Colonic mucosa (tissue), 4 donors: ENCODE data around the gene GGCT. TPM values are rescaled to one million over a fixed set of nuclear protein-coding genes. Genes with fewer than 3 reads are reported as not detected.

Experiments used
- DNase-seq: peaks from one replicate; pipeline ENCODE4 v3.0.0-alpha.2; 2020
- H3K27ac ChIP-seq: fragments of 200-600 bp; one replicate; pipeline ENCODE4 v1.8.0; 2021
- H3K27me3 ChIP-seq: fragments of 200-600 bp; one replicate; pipeline ENCODE4 v1.8.0; 2021
- H3K36me3 ChIP-seq: fragments of 200-600 bp; one replicate; pipeline ENCODE4 v1.8.0; 2021
- H3K4me1 ChIP-seq: fragments of 200-600 bp; one replicate; pipeline ENCODE4 v1.8.0; 2021; ENCODE audit warnings: mild to moderate bottlenecking
- H3K4me3 ChIP-seq: fragments of 200-600 bp; one replicate; pipeline ENCODE4 v1.8.0; 2021
- H3K9ac ChIP-seq, 2 donors: one replicate each; pipeline ENCODE4 v1.7.0; 2013; ENCODE audit warnings: control low read depth in 2 of 2, low read depth in 2 of 2, low read length in 2 of 2
- H3K9me3 ChIP-seq: fragments of 200-600 bp; one replicate; pipeline ENCODE4 v1.8.0; 2021
- CTCF ChIP-seq: fragments of 200-600 bp; IDR thresholded peaks from one replicate; pipeline ENCODE4 v1.8.0; 2022; ENCODE audit warnings: antibody characterized with exemption, mild to moderate bottlenecking
- intact Hi-C: fragments of 100-400 bp; cut with DNase I; formaldehyde crosslinking; loops from one replicate; pipeline ENCODE4 v1.14.1; 2022
- total RNA-seq, 2 donors: library from RNA; stranded (reverse); fragmentation: NEBNext Ultra II Directional in 1 of 2; extraction: Animal tissue kit (Norgen Biotek cat#: 25700) in 1 of 2; gene quantifications; one replicate each; pipeline ENCODE4 v1.2.1, GENCODE V29; 2021
- donor health status: healthy.
- donor health status: DM: no; HTN: no; CAD: no.
- donor health status: DM: no; HTN: no; CAD: no.

Gene GGCT
- total RNA-seq, 2 donors from 2014 or later: 42.5 to 103 TPM

GRCh38 chr7:30475580-30475979, 29.0 kb downstream of the GGCT start:
- TF ChIP-seq CTCF: no peak
- Histone ChIP-seq H3K27me3 (no peaks in the 10 kb centered on the region), H3K9ac (peak overlapping the region in 1 of 2 donors; percentile 2), H3K36me3 (no peaks in the 10 kb centered on the region), H3K27ac (no peak overlapping the region), H3K4me1 (peaks cover 14% of the 10 kb centered on the region), H3K9me3 (no peaks in the 10 kb centered on the region), H3K4me3 (no peak overlapping the region)
- intact Hi-C loops: no loop called here
- DNase-seq: no peak

GRCh38 chr7:30474893-30475292, 29.7 kb downstream of the GGCT start:
- Histone ChIP-seq H3K27me3 (no peaks in the 10 kb centered on the region), H3K27ac (no peak overlapping the region), H3K4me1 (peaks cover 14% of the 10 kb centered on the region), H3K36me3 (no peaks in the 10 kb centered on the region), H3K9ac (no peak overlapping the region), H3K9me3 (no peaks in the 10 kb centered on the region), H3K4me3 (no peak overlapping the region)
- no peak for DNase-seq
- intact Hi-C loops: no loop called here
- no peak for TF ChIP-seq CTCF

GRCh38 chr7:30474485-30474884, 30.1 kb downstream of the GGCT start:
- Histone ChIP-seq H3K27me3 (no peaks in the 10 kb centered on the region), H3K9me3 (no peaks in the 10 kb centered on the region), H3K4me3 (no peak overlapping the region), H3K27ac (no peak overlapping the region), H3K36me3 (no peaks in the 10 kb centered on the region), H3K9ac (no peak overlapping the region), H3K4me1 (peaks cover 14% of the 10 kb centered on the region)
- TF ChIP-seq CTCF: no peak
- intact Hi-C loops: no loop called here
- DNase-seq: no peak

- DNase-seq: no peak
- intact Hi-C loops: no loop called here
- no peaks in the 10 kb centered on the region for H3K36me3 ChIP-seq
- peaks cover 14% of the 10 kb centered on the region for H3K4me1 ChIP-seq
- no peak overlapping the region for H3K27ac ChIP-seq
- H3K9me3 ChIP-seq: no peaks in the 10 kb centered on the region
- no peak for TF ChIP-seq CTCF
- no peak overlapping the region for H3K9ac ChIP-seq
- H3K27me3 ChIP-seq: no peaks in the 10 kb centered on the region
- H3K4me3 ChIP-seq: no peak overlapping the region
Observed at GRCh38 chr7:30473903-30474302, 30.7 kb downstream of the GGCT start.

- DNase-seq: no peak
- Histone ChIP-seq H3K4me3 (no peak overlapping the region), H3K27me3 (no peaks in the 10 kb centered on the region), H3K27ac (no peak overlapping the region), H3K9ac (peak overlapping the region in 1 of 2 donors; percentile 6), H3K4me1 (peaks cover 14% of the 10 kb centered on the region), H3K36me3 (no peaks in the 10 kb centered on the region), H3K9me3 (no peaks in the 10 kb centered on the region)
- TF ChIP-seq CTCF: no peak
- intact Hi-C loops: no loop called here
Observed at GRCh38 chr7:30472784-30473775, 31.5 kb downstream of the GGCT start.
